Activated T-cell treated with anti-CD3 and anti-CD28 coated beads for 1 hour (primary cell): Measurements from ENCODE around the gene CADM4.
A peak's percentile ranks its signal among the peaks of the same experiment; 100 is the strongest.

Experiments
- DNase-seq: peaks from one replicate; pipeline ENCODE4 v3.0.0-alpha.2; 2020; ENCODE audit warnings: low read depth

CADM4 gene

GRCh38 chr19:43582495-43582894 is 57.2 kb downstream of the CADM4 start:
- no peak for DNase-seq

DNA sequence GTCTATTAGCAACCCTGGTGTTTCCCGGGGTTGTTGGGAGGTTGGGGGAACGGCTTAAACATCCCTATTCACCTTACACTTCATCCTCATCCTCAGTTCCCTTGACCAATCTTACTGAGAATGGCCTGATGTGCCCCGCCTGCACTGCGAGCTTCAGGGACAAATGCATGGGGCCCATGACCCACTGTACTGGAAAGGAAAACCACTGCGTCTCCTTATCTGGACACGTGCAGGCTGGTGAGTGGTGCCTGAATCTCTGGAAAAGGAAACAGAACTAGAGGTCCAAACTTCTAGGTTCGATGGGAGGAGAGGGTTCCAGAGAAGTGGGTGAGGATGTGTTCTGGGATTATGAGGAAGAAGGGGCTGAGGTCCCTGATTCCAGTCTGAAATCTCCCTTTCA is 58.2 kb downstream of the CADM4 start:
- DNase-seq: no peak

DNA sequence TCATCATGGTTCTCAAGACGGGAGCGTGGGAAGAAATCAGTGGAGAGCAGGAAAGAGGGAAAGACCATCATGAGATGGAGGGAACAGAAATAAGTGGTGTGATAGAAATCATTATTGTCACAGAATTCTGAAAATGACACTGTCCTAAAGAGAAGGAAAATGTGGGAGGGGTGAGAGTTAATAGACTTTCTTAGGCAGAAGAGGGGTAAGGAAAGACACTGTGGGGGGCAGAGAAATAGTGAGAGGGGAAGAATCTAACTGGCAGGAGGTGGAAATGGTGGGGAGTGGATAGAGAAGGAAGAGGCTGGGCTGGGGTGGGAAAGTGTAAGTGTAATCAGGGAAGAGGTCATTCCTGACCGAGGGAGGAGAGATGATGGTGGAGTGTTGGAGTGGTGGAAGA is 60.9 kb downstream of the CADM4 start:
- DNase-seq: no peak

DNA sequence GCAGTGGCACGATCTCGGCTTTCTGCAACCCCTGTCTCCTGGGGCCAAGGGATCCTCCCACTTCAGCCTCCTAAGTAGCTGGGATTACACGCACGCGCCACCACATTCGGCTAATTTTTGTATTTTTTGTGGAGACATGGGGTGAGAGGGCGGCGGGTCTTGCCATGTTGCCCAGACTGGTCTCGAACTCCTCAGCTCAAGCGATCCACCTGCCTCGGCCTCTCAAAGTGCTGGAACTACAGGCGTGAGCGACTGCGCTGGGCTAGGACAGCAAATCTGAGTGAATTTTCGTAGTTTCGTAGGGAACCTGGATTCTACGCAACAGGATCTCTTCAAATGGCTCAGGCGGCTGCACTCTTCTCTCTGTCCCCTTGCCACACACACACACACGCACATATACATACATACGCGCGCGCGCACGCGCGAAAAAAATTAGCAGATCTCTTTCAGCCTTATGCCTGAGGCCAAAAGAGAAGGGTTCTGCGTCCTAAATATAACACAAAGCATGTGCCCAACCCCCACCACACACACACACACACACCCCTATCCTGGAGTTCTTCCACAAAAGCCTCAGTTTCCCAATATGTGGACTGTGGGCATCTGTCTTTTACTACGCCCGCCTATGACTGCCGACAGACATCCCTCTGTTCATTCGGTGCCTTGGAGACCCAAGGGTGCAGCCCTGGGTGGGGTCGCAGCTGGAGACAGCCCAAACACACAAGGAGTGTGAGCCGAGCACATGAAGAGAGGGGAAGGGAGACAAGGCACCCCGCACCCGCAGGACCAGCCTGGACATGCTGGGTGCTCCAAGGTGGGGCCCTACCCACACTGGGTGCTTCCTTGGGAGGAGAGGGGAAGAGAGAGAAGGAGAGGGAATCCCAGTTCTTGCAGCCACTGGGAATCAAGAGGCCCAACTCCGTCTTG is 63.4 kb downstream of the CADM4 start:
- DNase-seq: no peak

- peak; percentile 92 for DNase-seq
Measured at GRCh38 chr19:43575156-43575950, 64.3 kb downstream of the CADM4 start, which contains the start of the genes PINLYP and XRCC1. TSS of gene PINLYP (plus strand) at chr19:43575801. CDS start at chr19:43577192, 1,391 bp downstream. TSS of gene XRCC1 (minus strand) at chr19:43575527. CDS start at chr19:43575458, 69 bp downstream.

- no peak for DNase-seq
Measured at GRCh38 chr19:43574424-43575155, 65.1 kb downstream of the CADM4 start.
